Lower lobe of right lung (tissue), 2 donors: ENCODE data around the gene CFL1. TPM values are rescaled to one million over a fixed set of nuclear protein-coding genes. Genes with fewer than 3 reads are reported as not detected.

ENCODE experiments used
- ATAC-seq, 2 donors: fragments of 200-7000 bp; cut with Tn5 transposase; one replicate each; pipeline ENCODE4 v1.9.1; 2020 to 2022; ENCODE audit warnings: mild to moderate bottlenecking in 2 of 2, moderate library complexity in 2 of 2
- DNase-seq: peaks from one replicate; pipeline ENCODE4 v3.0.0-alpha.2; 2020
- H3K27ac ChIP-seq: fragments of 200-600 bp; one replicate; pipeline ENCODE4 v1.8.0; 2022
- H3K27me3 ChIP-seq: fragments of 200-600 bp; one replicate; pipeline ENCODE4 v1.8.0; 2022; ENCODE audit warnings: low read depth
- H3K36me3 ChIP-seq: fragments of 200-600 bp; one replicate; pipeline ENCODE4 v1.8.0; 2022; ENCODE audit warnings: mild to moderate bottlenecking
- H3K4me1 ChIP-seq: fragments of 200-600 bp; one replicate; pipeline ENCODE4 v1.8.0; 2022
- H3K4me3 ChIP-seq: fragments of 200-600 bp; one replicate; pipeline ENCODE4 v1.8.0; 2022; ENCODE audit warnings: mild to moderate bottlenecking
- H3K9me3 ChIP-seq: fragments of 200-600 bp; one replicate; pipeline ENCODE4 v1.8.0; 2022
- CTCF ChIP-seq: fragments of 200-600 bp; IDR thresholded peaks from one replicate; pipeline ENCODE4 v1.8.0; 2022; ENCODE audit warnings: antibody characterized with exemption, mild to moderate bottlenecking
- intact Hi-C: fragments of 100-400 bp; cut with DNase I; formaldehyde crosslinking; loops from one replicate; pipeline ENCODE4 v1.11.0; 2022
- long read RNA-seq: library from polyadenylated mRNA; unstranded; transcript quantifications from one replicate; pipeline ENCODE4 v2.0.0, GENCODE V29; 2021
- total RNA-seq: library from RNA; stranded (reverse); fragmentation: NEBNext Ultra II Directional; extraction: Animal tissue kit (Norgen Biotek cat#: 25700); gene quantifications from one replicate; pipeline ENCODE4 v1.2.1, GENCODE V29; 2021
- donor health status: DM: no; HTN: yes; CAD: no; lungs with severe emphysema.

CFL1 gene
- 647 TPM for total RNA-seq
- long read RNA-seq, transcript CFL1-209 (3 exons, 647 nt), result minor isoform, 20 of 799 reads
- long read RNA-seq, transcript CFL1-201 (4 exons, 1,234 nt), result major isoform, 722 of 799 reads
- long read RNA-seq, partial matches to known transcripts, result 3 of 799 reads
- long read RNA-seq, other reads (novel, unspliced or antisense), result 52 of 799 reads

GRCh38 chr11:65857853-65858680, at the start of gene CFL1:
Gene CFL1 (minus strand): TSS chr11:65858180. CDS start chr11:65858099, 81 bp downstream.
- ATAC-seq, result peak; percentile 82 to 89
- DNase-seq, result peak; percentile 99
- TF ChIP-seq CTCF, result no peak
- no peaks in the 10 kb centered on the region for H3K9me3 ChIP-seq
- intact Hi-C loops, result no loop called here
- H3K27ac ChIP-seq, result peak within 1 kb of the TSS; percentile 98
- H3K4me1 ChIP-seq, result peaks cover 55% of the 10 kb centered on the region
- peak within 1 kb of the TSS; percentile 92 for H3K4me3 ChIP-seq
- H3K27me3 ChIP-seq, result no peaks in the 10 kb centered on the region
- peaks cover 49% of the 10 kb centered on the region for H3K36me3 ChIP-seq

- Histone ChIP-seq H3K27ac (no peak overlapping the region), H3K4me3 (no peak overlapping the region), H3K27me3 (peaks cover 4% of the 10 kb centered on the region), H3K36me3 (no peaks in the 10 kb centered on the region), H3K9me3 (no peaks in the 10 kb centered on the region), H3K4me1 (peaks cover 6% of the 10 kb centered on the region)
- intact Hi-C loops, result no loop called here
- no peak for DNase-seq
- ATAC-seq, result no peak
- no peak for TF ChIP-seq CTCF
Measured at GRCh38 chr11:65906602-65907001, 48.6 kb upstream of the CFL1 start.

DNA sequence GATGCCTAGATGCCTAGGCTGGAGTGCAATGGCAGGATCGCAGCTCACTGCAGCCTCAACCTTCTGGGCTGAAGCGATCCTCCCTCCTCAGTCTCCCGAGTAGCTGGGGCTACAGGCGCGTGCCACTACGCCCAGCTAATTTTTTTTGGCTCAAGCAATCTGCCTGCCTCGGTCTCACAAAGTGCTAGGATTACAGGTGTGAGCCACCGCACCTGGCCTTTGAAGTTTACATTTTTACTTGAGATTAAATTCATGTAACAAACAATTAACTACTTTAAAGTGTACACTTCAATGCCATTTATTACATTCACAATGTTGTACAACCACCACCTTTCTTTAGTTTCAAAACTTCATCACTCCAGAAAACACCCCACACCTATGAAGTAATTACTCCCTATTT, 45.7 kb upstream of the CFL1 start:
- intact Hi-C loops, result no loop called here
- TF ChIP-seq CTCF, result no peak

GRCh38 chr11:65903068-65903481, 45.1 kb upstream of the CFL1 start:
- no peaks in the 10 kb centered on the region for H3K36me3 ChIP-seq
- DNase-seq, result no peak
- H3K4me1 ChIP-seq, result peaks cover 25% of the 10 kb centered on the region
- no peak for TF ChIP-seq CTCF
- intact Hi-C loops, result no loop called here
- no peak for ATAC-seq
- H3K4me3 ChIP-seq, result no peak overlapping the region
- peaks cover 4% of the 10 kb centered on the region for H3K27me3 ChIP-seq
- no peak overlapping the region for H3K27ac ChIP-seq
- H3K9me3 ChIP-seq, result no peaks in the 10 kb centered on the region

More for the DNA sequence above, 45.7 kb upstream of the CFL1 start:
- no peak overlapping the region for H3K4me3 ChIP-seq
- H3K9me3 ChIP-seq, result no peaks in the 10 kb centered on the region
- no peak for DNase-seq
- H3K4me1 ChIP-seq, result peaks cover 20% of the 10 kb centered on the region
- H3K36me3 ChIP-seq, result no peaks in the 10 kb centered on the region
- no peak for ATAC-seq
- H3K27me3 ChIP-seq, result peaks cover 4% of the 10 kb centered on the region
- no peak overlapping the region for H3K27ac ChIP-seq

DNA sequence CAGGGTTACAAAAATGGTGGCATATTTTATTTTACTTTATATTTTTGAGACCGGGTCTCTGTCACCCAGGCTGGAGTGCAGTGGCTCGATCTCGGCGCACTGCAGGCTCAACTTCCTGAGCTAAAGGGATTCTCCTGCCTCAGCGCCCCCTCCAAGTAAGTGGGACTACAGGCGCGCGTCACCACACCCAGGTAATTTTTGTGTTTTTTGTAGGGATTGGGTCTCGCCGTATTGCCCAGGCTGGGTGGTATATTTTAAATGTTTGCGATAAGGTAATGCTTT, 42.9 kb upstream of the CFL1 start:
- H3K9me3 ChIP-seq, result no peaks in the 10 kb centered on the region
- no peaks in the 10 kb centered on the region for H3K36me3 ChIP-seq
- H3K4me3 ChIP-seq, result peak overlapping the region; percentile 64
- DNase-seq (no peak), ATAC-seq (no peak)
- no peak for TF ChIP-seq CTCF
- no peaks in the 10 kb centered on the region for H3K27me3 ChIP-seq
- H3K27ac ChIP-seq, result peak overlapping the region; percentile 53
- H3K4me1 ChIP-seq, result peaks cover 25% of the 10 kb centered on the region
- intact Hi-C loops, result no loop called here
